ENCODE data around the gene KIF21A.
A peak's percentile ranks its signal among the peaks of the same experiment; 100 is the strongest.

KIF21A gene

GRCh38 chr12:39372204-39372925 lies 70.6 kb downstream of the KIF21A start:
- DNase-seq (ENCODE audit: low read depth): no peak
- TF ChIP-seq CTCF (IDR thresholded peaks at IDR 0.05; ENCODE audit: control insufficient read depth, insufficient read depth, low read depth, low read length, missing control alignments): no peak
- H3K4me3 ChIP-seq (ENCODE audit: control insufficient read depth, low read depth, low read length): no peak overlapping the region

- DNase-seq (ENCODE audit: low read depth): no peak
- H3K4me3 ChIP-seq (ENCODE audit: control insufficient read depth, low read depth, low read length): no peak overlapping the region
- TF ChIP-seq CTCF (IDR thresholded peaks at IDR 0.05; ENCODE audit: control insufficient read depth, insufficient read depth, low read depth, low read length, missing control alignments): no peak
Observed at GRCh38 chr12:39369756-39370155, 73.2 kb downstream of the KIF21A start.

GRCh38 chr12:39368891-39369290 lies 74.0 kb downstream of the KIF21A start:
- no peak for TF ChIP-seq CTCF (IDR thresholded peaks at IDR 0.05; ENCODE audit: control insufficient read depth, insufficient read depth, low read depth, low read length, missing control alignments)
- H3K4me3 ChIP-seq (ENCODE audit: control insufficient read depth, low read depth, low read length): no peak overlapping the region

GRCh38 chr12:39368096-39368495 lies 74.8 kb downstream of the KIF21A start:
- no peak for TF ChIP-seq CTCF (IDR thresholded peaks at IDR 0.05; ENCODE audit: control insufficient read depth, insufficient read depth, low read depth, low read length, missing control alignments)
- H3K4me3 ChIP-seq (ENCODE audit: control insufficient read depth, low read depth, low read length): no peak overlapping the region
- DNase-seq (ENCODE audit: low read depth): no peak

More at GRCh38 chr12:39368891-39369290, 74.0 kb downstream of the KIF21A start:
- DNase-seq (ENCODE audit: low read depth): no peak

- no peak for DNase-seq (ENCODE audit: low read depth)
- no peak overlapping the region for H3K4me3 ChIP-seq (ENCODE audit: control insufficient read depth, low read depth, low read length)
- TF ChIP-seq CTCF (IDR thresholded peaks at IDR 0.05; ENCODE audit: control insufficient read depth, insufficient read depth, low read depth, low read length, missing control alignments): no peak
Observed at GRCh38 chr12:39367494-39367893, 75.4 kb downstream of the KIF21A start.

- no peak overlapping the region for H3K4me3 ChIP-seq (ENCODE audit: control insufficient read depth, low read depth, low read length)
- peak; percentile 23 for TF ChIP-seq CTCF (IDR thresholded peaks at IDR 0.05; ENCODE audit: control insufficient read depth, insufficient read depth, low read depth, low read length, missing control alignments)
- no peak for DNase-seq (ENCODE audit: low read depth)
Observed at GRCh38 chr12:39365364-39366001, 77.4 kb downstream of the KIF21A start.

Measured in AG09309 (cell line).